HCT116 (cell line): Measurements from ENCODE around the gene GABPB1.

Experiments used
- EGR1 ChIP-seq: IDR thresholded peaks from 2 replicates; pipeline ENCODE4 v1.6.1; 2012; ENCODE audit warnings: low read depth
- EZH2 ChIP-seq: fragments of 200-600 bp; sonication (generic); IDR thresholded peaks from 2 replicates; pipeline ENCODE4 v1.6.1; 2017; ENCODE audit warnings: antibody characterized with exemption, mixed run types
- POLR2A ChIP-seq: IDR thresholded peaks from 2 replicates; pipeline ENCODE4 v1.7.0; 2011; ENCODE audit warnings: borderline replicate concordance; ENCODE audit not compliant: insufficient read depth, insufficient read length; ENCODE audit errors: extremely low read depth
- RAD21 ChIP-seq: IDR thresholded peaks from 2 replicates; pipeline ENCODE4 v1.6.1; 2012; ENCODE audit warnings: low read depth, mild to moderate bottlenecking
- TF ChIP-seq, protein P1 (sequence below): IDR thresholded peaks from 2 replicates; pipeline ENCODE4 v1.6.1; 2012; ENCODE audit warnings: low read depth
- TF ChIP-seq, protein P2 (sequence below), 3 experiments: fragments of 200-600 bp in 1 of 3; sonication (generic) in 1 of 3; IDR thresholded peaks in 2 of 3; conservative IDR thresholded peaks in 1 of 3; 2 replicates each; pipeline ENCODE4 v1.5.1; 2012 to 2017; ENCODE audit warnings: low read depth in 2 of 3, low read length in 2 of 3, antibody characterized with exemption in 1 of 3, borderline replicate concordance in 1 of 3, control low read depth in 1 of 3, mild to moderate bottlenecking in 1 of 3, mixed read lengths in 1 of 3, mixed run types in 1 of 3, moderate library complexity in 1 of 3; ENCODE audit not compliant: insufficient read depth in 1 of 3

DNA sequence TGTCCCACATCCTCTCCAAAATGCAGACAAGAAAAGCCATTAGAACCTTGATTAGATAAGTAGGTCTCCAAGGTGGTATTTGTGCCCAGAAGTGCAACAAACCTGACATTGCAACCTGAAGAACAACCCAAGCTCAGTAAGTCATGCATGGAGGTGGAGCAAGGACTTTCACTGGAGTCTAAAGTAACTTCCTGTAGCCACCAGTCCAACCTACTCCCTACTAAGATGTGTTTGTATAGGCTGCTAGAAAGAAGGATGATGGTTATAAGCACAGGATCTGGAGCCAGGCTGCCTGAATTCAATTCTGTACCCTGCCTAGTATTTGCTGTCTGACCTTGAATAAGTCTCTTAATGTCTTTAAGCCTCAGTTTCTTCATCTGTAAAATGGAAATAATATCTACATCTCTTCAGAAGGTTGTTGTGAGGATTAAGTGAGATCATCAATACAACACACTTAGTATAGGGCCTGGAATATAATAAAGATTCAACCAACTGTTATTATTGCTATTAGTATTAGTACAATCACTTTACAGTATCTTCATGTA, 121.7 kb downstream of the GABPB1 start:
- TF ChIP-seq EGR1 (no peak), EZH2 (no peak), POLR2A (no peak), RAD21 (no peak)
- TF ChIP-seq, protein P1, sequence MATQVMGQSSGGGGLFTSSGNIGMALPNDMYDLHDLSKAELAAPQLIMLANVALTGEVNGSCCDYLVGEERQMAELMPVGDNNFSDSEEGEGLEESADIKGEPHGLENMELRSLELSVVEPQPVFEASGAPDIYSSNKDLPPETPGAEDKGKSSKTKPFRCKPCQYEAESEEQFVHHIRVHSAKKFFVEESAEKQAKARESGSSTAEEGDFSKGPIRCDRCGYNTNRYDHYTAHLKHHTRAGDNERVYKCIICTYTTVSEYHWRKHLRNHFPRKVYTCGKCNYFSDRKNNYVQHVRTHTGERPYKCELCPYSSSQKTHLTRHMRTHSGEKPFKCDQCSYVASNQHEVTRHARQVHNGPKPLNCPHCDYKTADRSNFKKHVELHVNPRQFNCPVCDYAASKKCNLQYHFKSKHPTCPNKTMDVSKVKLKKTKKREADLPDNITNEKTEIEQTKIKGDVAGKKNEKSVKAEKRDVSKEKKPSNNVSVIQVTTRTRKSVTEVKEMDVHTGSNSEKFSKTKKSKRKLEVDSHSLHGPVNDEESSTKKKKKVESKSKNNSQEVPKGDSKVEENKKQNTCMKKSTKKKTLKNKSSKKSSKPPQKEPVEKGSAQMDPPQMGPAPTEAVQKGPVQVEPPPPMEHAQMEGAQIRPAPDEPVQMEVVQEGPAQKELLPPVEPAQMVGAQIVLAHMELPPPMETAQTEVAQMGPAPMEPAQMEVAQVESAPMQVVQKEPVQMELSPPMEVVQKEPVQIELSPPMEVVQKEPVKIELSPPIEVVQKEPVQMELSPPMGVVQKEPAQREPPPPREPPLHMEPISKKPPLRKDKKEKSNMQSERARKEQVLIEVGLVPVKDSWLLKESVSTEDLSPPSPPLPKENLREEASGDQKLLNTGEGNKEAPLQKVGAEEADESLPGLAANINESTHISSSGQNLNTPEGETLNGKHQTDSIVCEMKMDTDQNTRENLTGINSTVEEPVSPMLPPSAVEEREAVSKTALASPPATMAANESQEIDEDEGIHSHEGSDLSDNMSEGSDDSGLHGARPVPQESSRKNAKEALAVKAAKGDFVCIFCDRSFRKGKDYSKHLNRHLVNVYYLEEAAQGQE, result no peak
- TF ChIP-seq, protein P2, sequence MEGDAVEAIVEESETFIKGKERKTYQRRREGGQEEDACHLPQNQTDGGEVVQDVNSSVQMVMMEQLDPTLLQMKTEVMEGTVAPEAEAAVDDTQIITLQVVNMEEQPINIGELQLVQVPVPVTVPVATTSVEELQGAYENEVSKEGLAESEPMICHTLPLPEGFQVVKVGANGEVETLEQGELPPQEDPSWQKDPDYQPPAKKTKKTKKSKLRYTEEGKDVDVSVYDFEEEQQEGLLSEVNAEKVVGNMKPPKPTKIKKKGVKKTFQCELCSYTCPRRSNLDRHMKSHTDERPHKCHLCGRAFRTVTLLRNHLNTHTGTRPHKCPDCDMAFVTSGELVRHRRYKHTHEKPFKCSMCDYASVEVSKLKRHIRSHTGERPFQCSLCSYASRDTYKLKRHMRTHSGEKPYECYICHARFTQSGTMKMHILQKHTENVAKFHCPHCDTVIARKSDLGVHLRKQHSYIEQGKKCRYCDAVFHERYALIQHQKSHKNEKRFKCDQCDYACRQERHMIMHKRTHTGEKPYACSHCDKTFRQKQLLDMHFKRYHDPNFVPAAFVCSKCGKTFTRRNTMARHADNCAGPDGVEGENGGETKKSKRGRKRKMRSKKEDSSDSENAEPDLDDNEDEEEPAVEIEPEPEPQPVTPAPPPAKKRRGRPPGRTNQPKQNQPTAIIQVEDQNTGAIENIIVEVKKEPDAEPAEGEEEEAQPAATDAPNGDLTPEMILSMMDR (IDR thresholded peaks at IDR 0.05 in 2 of 3, conservative IDR thresholded peaks at IDR 0.05 in 1 of 3; ENCODE audit: borderline replicate concordance in 1 of 3, insufficient read depth in 1 of 3, low read depth in 2 of 3, low read length in 2 of 3), result no peak
